ENCODE results near the gene C1orf141. TPM values are rescaled to one million over a fixed set of nuclear protein-coding genes. Genes with fewer than 3 reads are reported as not detected.
A peak's percentile ranks its signal among the peaks of the same experiment; 100 is the strongest.

Gene C1orf141
- polyA plus RNA-seq, 3 donors, result not detected

- no peaks in the 10 kb centered on the region for H3K36me3 ChIP-seq (replicated peaks in 1 of 2; ENCODE audit: control insufficient read depth in 1 of 2, insufficient read depth in 2 of 2, low read length in 2 of 2)
- intact Hi-C loops (cut with micrococcal nuclease), result no loop called here
- no peaks in the 10 kb centered on the region for H3K4me1 ChIP-seq (ENCODE audit: control insufficient read depth in 1 of 2, insufficient read depth in 2 of 2, low read length in 2 of 2)
- TF ChIP-seq CTCF (IDR thresholded peaks at IDR 0.05), result no peak
- Mint-ChIP-seq H3K27me3 (ENCODE audit: low read depth in 3 of 3) (peaks cover 7 to 15% (median 12%) of the 10 kb centered on the region in 3 donors), H3K4me3 (no peak overlapping the region), H3K27ac (no peak overlapping the region), H3K9me3 (peaks cover 0 to 3% (median 0%) of the 10 kb centered on the region in 7 donors), H3K36me3 (no peaks in the 10 kb centered on the region), H3K4me1 (peaks cover 9% of the 10 kb centered on the region)
- no peak for DNase-seq
- WGBS (ENCODE audit: insufficient coverage), result no CpG with 5 or more reads among the region's 4 CpGs
- no peaks in the 10 kb centered on the region for H3K9me3 ChIP-seq (replicated peaks in 1 of 2; ENCODE audit: control insufficient read depth in 1 of 2, insufficient read depth in 1 of 2, low read length in 2 of 2)
- H2AFZ ChIP-seq (ENCODE audit: insufficient read depth, low read depth, low read length, poor library complexity, severe bottlenecking), result no peak overlapping the region
- H3K27me3 ChIP-seq (ENCODE audit: control insufficient read depth in 2 of 2, insufficient read depth in 2 of 2, low read length in 2 of 2), result no peaks in the 10 kb centered on the region
- H3K4me2 ChIP-seq (replicated peaks; ENCODE audit: extremely low read depth, low read length, poor library complexity, severe bottlenecking), result no peak overlapping the region
- H3K79me2 ChIP-seq (ENCODE audit: insufficient read depth, low read length), result no peaks in the 10 kb centered on the region
- no peak overlapping the region for H3K9ac ChIP-seq (ENCODE audit: insufficient read depth, low read length, poor library complexity, severe bottlenecking)
- H4K20me1 ChIP-seq (ENCODE audit: insufficient read depth, low read length), result no peaks in the 10 kb centered on the region
- no peak overlapping the region for H3K27ac ChIP-seq (ENCODE audit: low read depth in 1 of 2, low read length in 2 of 2)
- H3K4me3 ChIP-seq (replicated peaks in 1 of 3; ENCODE audit: low read depth in 2 of 3, low read length in 3 of 3), result no peak overlapping the region
These were observed 16.2 kb upstream of the C1orf141 start for GRCh38 chr1:67150931-67151330.

GRCh38 chr1:67149179-67149770 lies 14.5 kb upstream of the C1orf141 start:
- DNase-seq, result peak; percentile 3 to 25 (median 15)
- no peak overlapping the region for H3K9ac ChIP-seq (ENCODE audit: insufficient read depth, low read length, poor library complexity, severe bottlenecking)
- no peak overlapping the region for H3K27ac ChIP-seq (ENCODE audit: low read depth in 1 of 2, low read length in 2 of 2)
- H3K4me1 Mint-ChIP-seq, result peaks cover 10% of the 10 kb centered on the region
- H3K4me1 ChIP-seq (ENCODE audit: control insufficient read depth in 1 of 2, insufficient read depth in 2 of 2, low read length in 2 of 2), result no peaks in the 10 kb centered on the region
- 0% methylated on average over 2 of the region's 9 CpGs for WGBS (ENCODE audit: insufficient coverage)
- H3K4me3 ChIP-seq (replicated peaks in 1 of 3; ENCODE audit: low read depth in 2 of 3, low read length in 3 of 3), result no peak overlapping the region
- no peaks in the 10 kb centered on the region for H3K79me2 ChIP-seq (ENCODE audit: insufficient read depth, low read length)
- peak; percentile 41 for TF ChIP-seq CTCF (IDR thresholded peaks at IDR 0.05)
- H3K4me3 Mint-ChIP-seq, result peak overlapping the region in 1 of 2 donors; percentile 17
- H4K20me1 ChIP-seq (ENCODE audit: insufficient read depth, low read length), result no peaks in the 10 kb centered on the region
- H3K9me3 Mint-ChIP-seq, result no peaks in the 10 kb centered on the region
- intact Hi-C loops (cut with micrococcal nuclease), result no loop called here
- no peaks in the 10 kb centered on the region for H3K9me3 ChIP-seq (replicated peaks in 1 of 2; ENCODE audit: control insufficient read depth in 1 of 2, insufficient read depth in 1 of 2, low read length in 2 of 2)
- peak overlapping the region; percentile 71 for H2AFZ ChIP-seq (ENCODE audit: insufficient read depth, low read depth, low read length, poor library complexity, severe bottlenecking)
- no peak overlapping the region for H3K27ac Mint-ChIP-seq
- no peak overlapping the region for H3K4me2 ChIP-seq (replicated peaks; ENCODE audit: extremely low read depth, low read length, poor library complexity, severe bottlenecking)
- no peaks in the 10 kb centered on the region for H3K27me3 ChIP-seq (ENCODE audit: control insufficient read depth in 2 of 2, insufficient read depth in 2 of 2, low read length in 2 of 2)
- peaks cover 7 to 15% (median 12%) of the 10 kb centered on the region in 3 donors for H3K27me3 Mint-ChIP-seq (ENCODE audit: low read depth in 3 of 3)
- H3K36me3 ChIP-seq (replicated peaks in 1 of 2; ENCODE audit: control insufficient read depth in 1 of 2, insufficient read depth in 2 of 2, low read length in 2 of 2), result no peaks in the 10 kb centered on the region
- H3K36me3 Mint-ChIP-seq, result no peaks in the 10 kb centered on the region
